H1 (cell line): ENCODE measurements around the gene ARHGAP42. TPM values are rescaled to one million over a fixed set of nuclear protein-coding genes. Genes with fewer than 3 reads are reported as not detected.

Experiments
- CTCF ChIA-PET: fragments of 300-600 bp; sonication (Branson Sonifier 250); formaldehyde crosslinking; loops from one replicate; lab custom pipeline; 2021; ENCODE audit not compliant: partially characterized antibody; lab: Charles Lee
- POLR2A ChIA-PET: fragments of 300-600 bp; sonication (Branson Sonifier 250); formaldehyde crosslinking; loops from one replicate; lab custom pipeline; 2021; ENCODE audit warnings: inconsistent platforms; ENCODE audit not compliant: partially characterized antibody; lab: Charles Lee
- DNase-seq, 2 experiments: peaks; one replicate each; pipeline versions ENCODE4 v3.0.0 to v3.0.0-alpha.2; 2010 to 2022; ENCODE audit warnings: low spot score in 2 of 2, low read depth in 1 of 2, mixed read lengths in 1 of 2
- FAIRE-seq: peaks from 2 replicates; lab custom pipeline; 2011; peaks lifted over from hg19 to GRCh38; lab: Jason Lieb, UNC
- H2AFZ ChIP-seq: 2 replicates; pipeline ENCODE4 v1.8.1; 2012; ENCODE audit warnings: low read length, inconsistent platforms
- H2AK5ac ChIP-seq: 2 replicates; pipeline ENCODE4 v1.6.1; 2013; ENCODE audit warnings: low read depth, low read length
- H2BK120ac ChIP-seq: replicated peaks from 2 replicates; pipeline ENCODE3; 2013; ENCODE audit warnings: low read depth, low read length, inconsistent platforms
- H2BK12ac ChIP-seq: 2 replicates; pipeline ENCODE4 v1.6.1; 2013; ENCODE audit warnings: low read depth, low read length
- H2BK15ac ChIP-seq: 2 replicates; pipeline ENCODE4 v1.6.1; 2013; ENCODE audit warnings: low read length
- H2BK20ac ChIP-seq: 2 replicates; pipeline ENCODE4 v1.6.1; 2013; ENCODE audit warnings: low read length
- H2BK5ac ChIP-seq: 2 replicates; pipeline ENCODE4 v1.6.1; 2013; ENCODE audit warnings: low read depth, low read length
- H3K14ac ChIP-seq: 2 replicates; pipeline ENCODE4 v1.6.1; 2013; ENCODE audit warnings: inconsistent platforms; ENCODE audit not compliant: insufficient read length
- H3K18ac ChIP-seq: 2 replicates; pipeline ENCODE4 v1.6.1; 2013; ENCODE audit warnings: low read length; ENCODE audit errors: extremely low read depth
- H3K23ac ChIP-seq: 2 replicates; pipeline ENCODE4 v1.6.1; 2013; ENCODE audit warnings: inconsistent platforms; ENCODE audit not compliant: insufficient read length
- H3K23me2 ChIP-seq: 2 replicates; pipeline ENCODE4 v1.6.1; 2013; ENCODE audit warnings: low read depth, low read length
- H3K27ac ChIP-seq: 2 replicates; pipeline ENCODE4 v1.6.1; 2011; ENCODE audit warnings: low read depth, low read length, inconsistent platforms
- H3K27me3 ChIP-seq, 4 experiments: replicated peaks in 1 of 4; 1 replicate in 1 of 4; 2 replicates in 3 of 4; pipeline versions ENCODE4 v1.6.1 to v1.8.1; 2011 to 2013; ENCODE audit warnings: low read length in 3 of 4, mild to moderate bottlenecking in 3 of 4, inconsistent platforms in 2 of 4, mixed read lengths in 2 of 4, moderate library complexity in 1 of 4; ENCODE audit not compliant: control insufficient read depth in 3 of 4, insufficient read depth in 3 of 4; ENCODE audit errors: extremely low read depth in 1 of 4
- H3K36me3 ChIP-seq, 4 experiments: 2 replicates each; pipeline versions ENCODE4 v1.6.1 to v1.8.1; 2011 to 2013; ENCODE audit warnings: mild to moderate bottlenecking in 4 of 4, low read length in 3 of 4, moderate library complexity in 2 of 4, control low read depth in 1 of 4, inconsistent platforms in 1 of 4; ENCODE audit not compliant: insufficient read depth in 4 of 4, control insufficient read depth in 2 of 4
- H3K4ac ChIP-seq: replicated peaks from 2 replicates; pipeline ENCODE3; 2013; ENCODE audit warnings: low read length, low read depth, mixed read lengths, inconsistent platforms; ENCODE audit not compliant: insufficient read length
- H3K4me1 ChIP-seq, 4 experiments: replicated peaks in 1 of 4; 1 replicate in 1 of 4; 2 replicates in 3 of 4; pipeline versions ENCODE4 v1.6.1 to v1.8.1; 2011 to 2013; ENCODE audit warnings: low read length in 3 of 4, inconsistent platforms in 2 of 4, mixed read lengths in 1 of 4; ENCODE audit not compliant: insufficient read depth in 4 of 4, control insufficient read depth in 3 of 4
- H3K4me2 ChIP-seq, 2 experiments: 2 replicates each; pipeline versions ENCODE4 v1.6.1 to v1.8.1; 2011 to 2013; ENCODE audit warnings: low read depth in 2 of 2, low read length in 2 of 2, control low read depth in 1 of 2, inconsistent platforms in 1 of 2, mild to moderate bottlenecking in 1 of 2; ENCODE audit not compliant: insufficient read depth in 1 of 2
- H3K4me3 ChIP-seq, 4 experiments: fragments of 200-600, 300-600 bp in 1 of 4; sonication (generic), shearing (Covaris generic), sonication (Bioruptor Twin) in 1 of 4; 2 replicates each; pipeline versions ENCODE4 v1.5.1 to v1.8.1; 2011 to 2016; ENCODE audit warnings: low read length in 4 of 4, low read depth in 3 of 4, control low read depth in 2 of 4, inconsistent platforms in 2 of 4, mild to moderate bottlenecking in 2 of 4, mixed read lengths in 1 of 4, moderate library complexity in 1 of 4; ENCODE audit not compliant: insufficient read depth in 2 of 4; ENCODE audit errors: extremely low read depth in 1 of 4
- H3K56ac ChIP-seq: replicated peaks from 2 replicates; pipeline ENCODE3; 2013; ENCODE audit warnings: low read depth, mild to moderate bottlenecking, mixed read lengths, low read length, inconsistent platforms; ENCODE audit not compliant: insufficient read length
- H3K79me1 ChIP-seq: 2 replicates; pipeline ENCODE4 v1.6.1; 2013; ENCODE audit warnings: low read depth, low read length, control low read depth
- H3K79me2 ChIP-seq, 2 experiments: 2 replicates each; pipeline versions ENCODE4 v1.6.1 to v1.8.1; 2012 to 2013; ENCODE audit warnings: low read length in 2 of 2, mild to moderate bottlenecking in 2 of 2, inconsistent platforms in 1 of 2; ENCODE audit not compliant: insufficient read depth in 2 of 2, control insufficient read depth in 1 of 2
- H3K9ac ChIP-seq, 4 experiments: replicated peaks in 1 of 4; 1 replicate in 1 of 4; 2 replicates in 3 of 4; pipeline versions ENCODE4 v1.6.1 to v1.8.1; 2011 to 2013; ENCODE audit warnings: low read depth in 3 of 4, low read length in 3 of 4, control low read depth in 2 of 4, mild to moderate bottlenecking in 2 of 4, moderate library complexity in 2 of 4, inconsistent platforms in 1 of 4; ENCODE audit errors: extremely low read depth in 1 of 4
- H3K9me3 ChIP-seq, 2 experiments: 2 replicates each; pipeline versions ENCODE4 v1.6.1 to v1.8.1; 2012 to 2013; ENCODE audit warnings: mild to moderate bottlenecking in 2 of 2, moderate library complexity in 2 of 2, control low read depth in 1 of 2, inconsistent platforms in 1 of 2, low read depth in 1 of 2, low read length in 1 of 2, mixed read lengths in 1 of 2; ENCODE audit not compliant: insufficient read depth in 2 of 2
- H4K20me1 ChIP-seq, 2 experiments: replicated peaks in 1 of 2; 2 replicates each; pipeline versions ENCODE3 to v1.8.1; 2011 to 2013; ENCODE audit warnings: inconsistent platforms in 2 of 2, low read length in 2 of 2, mild to moderate bottlenecking in 1 of 2; ENCODE audit not compliant: insufficient read depth in 2 of 2, control insufficient read depth in 1 of 2
- H4K5ac ChIP-seq: 2 replicates; pipeline ENCODE4 v1.6.1; 2013; ENCODE audit warnings: low read length, low read depth, mixed read lengths, inconsistent platforms; ENCODE audit not compliant: insufficient read length
- H4K8ac ChIP-seq: 2 replicates; pipeline ENCODE4 v1.8.0; 2013; ENCODE audit warnings: mild to moderate bottlenecking, moderate library complexity, low read length, inconsistent platforms; ENCODE audit not compliant: insufficient read depth; ENCODE audit errors: extremely low read depth
- H4K91ac ChIP-seq: replicated peaks from 2 replicates; pipeline ENCODE3; 2013; ENCODE audit warnings: low read length, mixed read lengths, inconsistent platforms; ENCODE audit not compliant: insufficient read length
- CHD1 ChIP-seq: IDR thresholded peaks from 2 replicates; pipeline ENCODE4 v1.6.1; 2012; ENCODE audit warnings: low read depth, low read length, improper control_type of control experiment
- GTF2F1 ChIP-seq: IDR thresholded peaks from 2 replicates; pipeline ENCODE4 v1.6.1; 2012; ENCODE audit warnings: low read depth, low read length, improper control_type of control experiment, borderline replicate concordance
- HDAC6 ChIP-seq: IDR thresholded peaks from one replicate; pipeline ENCODE4 v1.7.1; 2012; ENCODE audit warnings: low read depth, mild to moderate bottlenecking, inconsistent platforms, low read length, moderate library complexity
- KDM4A ChIP-seq: IDR thresholded peaks from one replicate; pipeline ENCODE4 v1.7.1; 2012; ENCODE audit warnings: low read depth, mild to moderate bottlenecking, moderate library complexity, low read length, inconsistent platforms; ENCODE audit not compliant: severe bottlenecking
- NANOG ChIP-seq: IDR thresholded peaks from 2 replicates; pipeline ENCODE4 v1.6.1; 2011; ENCODE audit warnings: low read length, low read depth, mild to moderate bottlenecking, inconsistent platforms; ENCODE audit not compliant: insufficient read depth, poor library complexity, severe bottlenecking
- WGBS, 2 experiments: shearing (Covaris generic) in 1 of 2; methylation state at CpG; one replicate each; pipeline versions ENCODE4 v1.1.6 to v1.1.7; 2013 to 2015; ENCODE audit warnings: low lambda C conversion rate in 2 of 2, mixed read lengths in 2 of 2, inconsistent platforms in 1 of 2, low coverage in 1 of 2, missing lambda C conversion rate in 1 of 2; ENCODE audit not compliant: insufficient replicate concordance in 2 of 2, insufficient coverage in 1 of 2, insufficient read length in 1 of 2; ENCODE audit errors: extremely low coverage in 1 of 2, missing lambda C conversion rate in 1 of 2; 5-methylcytosine and 5-hydroxymethylcytosine counted together
- polyA plus RNA-seq, 7 experiments: library from polyadenylated mRNA; depleted of rRNA in 3 of 7; stranded (reverse) in 5 of 7; unstranded in 2 of 7; fragments of >200 nt in 5 of 7; fragments of 200-250 nt in 2 of 7; gene quantifications; 1 replicate in 5 of 7; 2 replicates in 1 of 7; 4 replicates in 1 of 7; pipeline versions ENCODE4 v1.2.1 to v1.2.3, GENCODE V29; 2011 to 2013; ENCODE audit warnings: missing spikeins in 2 of 7, mixed read lengths in 2 of 7
- total RNA-seq: library from RNA; stranded (reverse); fragmentation: NEBNext Ultra II Directional; extraction: Animal tissue kit (Norgen Biotek cat#: 25700); gene quantifications from 2 replicates; pipeline ENCODE4 v1.2.1, GENCODE V29; 2021
- TF ChIP-seq, protein P1 (sequence below), 3 experiments: IDR thresholded peaks; 1 replicate in 2 of 3; 2 replicates in 1 of 3; pipeline versions ENCODE4 v1.5.1 to v1.6.1; 2011; ENCODE audit warnings: low read length in 3 of 3, mild to moderate bottlenecking in 3 of 3, inconsistent platforms in 2 of 3, low read depth in 1 of 3, moderate library complexity in 1 of 3; ENCODE audit not compliant: insufficient read depth in 1 of 3; ENCODE audit errors: control extremely low read depth in 1 of 3

Gene ARHGAP42
- total and polyA plus RNA-seq, 2 of the 8 experiments (the other 6 are each of a cell fraction or from before 2014, with no cell fraction given) = 22.2 to 33.5 TPM

DNA sequence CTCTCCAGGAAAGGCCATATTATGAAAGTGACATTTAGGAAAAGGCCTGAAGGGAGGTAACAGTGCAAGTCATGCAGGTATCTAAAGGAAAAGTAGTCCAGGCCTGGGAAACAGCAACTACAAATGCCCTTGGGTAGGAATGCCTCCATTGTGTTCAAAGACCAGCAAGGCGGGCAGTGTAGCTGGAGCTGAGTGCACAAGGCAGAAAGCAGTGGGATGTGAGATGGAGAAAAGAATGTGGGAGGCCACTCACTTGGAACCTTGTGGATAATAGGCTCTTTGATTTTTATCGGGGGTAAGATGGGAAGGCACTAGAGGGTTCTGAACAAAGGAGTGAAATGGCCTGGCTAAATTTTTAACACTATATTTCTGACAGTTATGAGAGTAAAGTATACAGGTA is 253.9 kb downstream of the ARHGAP42 start:
- H4K91ac ChIP-seq = no peak overlapping the region
- no peaks in the 10 kb centered on the region for H3K79me1 ChIP-seq
- peaks cover 0 to 8% (median 1%) of the 10 kb centered on the region in 4 experiments; a peak in 1 of 8 replicates for H3K36me3 ChIP-seq
- POLR2A ChIA-PET = no interaction called here
- no peak overlapping the region for H2BK12ac ChIP-seq
- FAIRE-seq (no peak), DNase-seq (no peak)
- no peak overlapping the region for H3K14ac ChIP-seq
- no peak overlapping the region for H2BK20ac ChIP-seq
- no peaks in the 10 kb centered on the region for H3K79me2 ChIP-seq
- no peak overlapping the region for H3K4me2 ChIP-seq
- no peak overlapping the region for H2BK120ac ChIP-seq
- no peaks in the 10 kb centered on the region for H3K23me2 ChIP-seq
- no peak overlapping the region for H4K8ac ChIP-seq
- H2AK5ac ChIP-seq = no peak overlapping the region
- H4K5ac ChIP-seq = no peak overlapping the region
- no peak overlapping the region for H2BK15ac ChIP-seq
- no peak overlapping the region for H2BK5ac ChIP-seq
- no peak overlapping the region for H3K9ac ChIP-seq
- 88% methylated on average over 2 of the region's 2 CpGs; no CpG with 5 or more reads in 1 of the 2 experiments for WGBS, 2 experiments
- no peak overlapping the region for H3K27ac ChIP-seq
- H3K27me3 ChIP-seq = no peaks in the 10 kb centered on the region
- no peak overlapping the region for H2AFZ ChIP-seq
- no peak overlapping the region for H3K4ac ChIP-seq
- TF ChIP-seq GTF2F1 (no peak), CHD1 (no peak), HDAC6 (no peak), KDM4A (no peak), NANOG (no peak)
- TF ChIP-seq, protein P1, sequence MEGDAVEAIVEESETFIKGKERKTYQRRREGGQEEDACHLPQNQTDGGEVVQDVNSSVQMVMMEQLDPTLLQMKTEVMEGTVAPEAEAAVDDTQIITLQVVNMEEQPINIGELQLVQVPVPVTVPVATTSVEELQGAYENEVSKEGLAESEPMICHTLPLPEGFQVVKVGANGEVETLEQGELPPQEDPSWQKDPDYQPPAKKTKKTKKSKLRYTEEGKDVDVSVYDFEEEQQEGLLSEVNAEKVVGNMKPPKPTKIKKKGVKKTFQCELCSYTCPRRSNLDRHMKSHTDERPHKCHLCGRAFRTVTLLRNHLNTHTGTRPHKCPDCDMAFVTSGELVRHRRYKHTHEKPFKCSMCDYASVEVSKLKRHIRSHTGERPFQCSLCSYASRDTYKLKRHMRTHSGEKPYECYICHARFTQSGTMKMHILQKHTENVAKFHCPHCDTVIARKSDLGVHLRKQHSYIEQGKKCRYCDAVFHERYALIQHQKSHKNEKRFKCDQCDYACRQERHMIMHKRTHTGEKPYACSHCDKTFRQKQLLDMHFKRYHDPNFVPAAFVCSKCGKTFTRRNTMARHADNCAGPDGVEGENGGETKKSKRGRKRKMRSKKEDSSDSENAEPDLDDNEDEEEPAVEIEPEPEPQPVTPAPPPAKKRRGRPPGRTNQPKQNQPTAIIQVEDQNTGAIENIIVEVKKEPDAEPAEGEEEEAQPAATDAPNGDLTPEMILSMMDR (IDR thresholded peaks at IDR 0.05; ENCODE audit: control extremely low read depth in 1 of 3, insufficient read depth in 1 of 3, low read depth in 1 of 3, low read length in 3 of 3) = no peak
- no peaks in the 10 kb centered on the region for H3K9me3 ChIP-seq
- H3K56ac ChIP-seq = no peak overlapping the region
- no peak overlapping the region for H3K18ac ChIP-seq
- peaks cover 0 to 2% of the 10 kb centered on the region in 2 experiments for H4K20me1 ChIP-seq
- no peak overlapping the region for H3K23ac ChIP-seq
- CTCF ChIA-PET = interaction anchor here (1.2 kb wide), 1 partner anchor 364 kb away, joined by 3 read pairs; no protein-coding TSS in a partner anchor
- H3K4me1 ChIP-seq = no peaks in the 10 kb centered on the region
- H3K4me3 ChIP-seq = no peak overlapping the region
